Left lung (tissue), 14 donors: ENCODE data around the gene OMP. TPM values are rescaled to one million over a fixed set of nuclear protein-coding genes. Genes with fewer than 3 reads are reported as not detected.

Experiments
- ATAC-seq: fragments of 200-7000 bp; cut with Tn5 transposase; one replicate; pipeline ENCODE4 v1.9.1; 2020; ENCODE audit warnings: moderate library complexity
- DNase-seq, 4 donors: peaks; one replicate each; pipeline ENCODE4 v3.0.0-alpha.2; 2013 to 2020
- H3K27ac ChIP-seq, 2 donors: fragments of 200-600 bp; sonication (generic) in 1 of 2; one replicate each; pipeline versions ENCODE4 v1.5.0 to v1.8.0; 2020 to 2021
- H3K27me3 ChIP-seq, 2 donors: fragments of 200-600 bp; sonication (generic) in 1 of 2; one replicate each; pipeline versions ENCODE4 v1.5.0 to v1.8.0; 2020 to 2021
- H3K36me3 ChIP-seq, 2 donors: fragments of 200-600 bp; sonication (generic) in 1 of 2; one replicate each; pipeline versions ENCODE4 v1.5.0 to v1.8.0; 2020 to 2021
- H3K4me1 ChIP-seq, 2 donors: fragments of 200-600 bp; one replicate each; pipeline ENCODE4 v1.8.0; 2021
- H3K4me3 ChIP-seq, 2 donors: fragments of 200-600 bp; sonication (generic) in 1 of 2; one replicate each; pipeline versions ENCODE4 v1.5.0 to v1.8.0; 2020 to 2021; ENCODE audit warnings: mild to moderate bottlenecking in 1 of 2
- H3K9me3 ChIP-seq, 2 donors: fragments of 200-600 bp; sonication (generic) in 1 of 2; one replicate each; pipeline versions ENCODE4 v1.5.0 to v1.8.0; 2020 to 2021
- intact Hi-C, 2 donors: fragments of 100-400 bp; cut with DNase I; formaldehyde crosslinking; loops; one replicate each; pipeline versions ENCODE4 v1.11.2 to v1.14.2; 2022
- long read RNA-seq, 12 donors: library from polyadenylated mRNA in 2 of 12; unstranded in 2 of 12; transcript quantifications; one replicate each; pipeline ENCODE4 v2.0.0 and lab custom pipeline, GENCODE V29; 2019 to 2026
- polyA plus RNA-seq, 6 donors: library from polyadenylated mRNA; unstranded; fragments of 120-200 nt; gene quantifications; one replicate each; pipeline ENCODE4 v1.2.1, GENCODE V29; 2013; ENCODE audit not compliant: insufficient read length in 6 of 6
- total RNA-seq, 2 donors: library from RNA; stranded (reverse); fragmentation: NEBNext Ultra II Directional; extraction: Animal tissue kit (Norgen Biotek cat#: 25700); gene quantifications; one replicate each; pipeline ENCODE4 v1.2.1, GENCODE V29; 2021
- TF ChIP-seq, protein P1 (sequence below), 2 donors: fragments of 200-600 bp; sonication (generic) in 1 of 2; IDR thresholded peaks; one replicate each; pipeline versions ENCODE4 v1.5.0 to v1.8.0; 2021; ENCODE audit warnings: antibody characterized with exemption in 2 of 2
- donor health status: DM: no; HTN: yes; CAD: no.
- donor health status: DM: no; HTN: no; CAD: no.

Gene OMP, protein sequence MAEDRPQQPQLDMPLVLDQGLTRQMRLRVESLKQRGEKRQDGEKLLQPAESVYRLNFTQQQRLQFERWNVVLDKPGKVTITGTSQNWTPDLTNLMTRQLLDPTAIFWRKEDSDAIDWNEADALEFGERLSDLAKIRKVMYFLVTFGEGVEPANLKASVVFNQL
- not detected for total RNA-seq
- under 1 TPM in 4 of 6 donors, not detected in 2; 0.34 to 0.46 (median 0.40) TPM for polyA plus RNA-seq
- long read RNA-seq, donor 1 = 0 reads
- long read RNA-seq, donor 2 = 0 reads
- long read RNA-seq, donor 3 = 0 reads
- long read RNA-seq, donor 4 = 0 reads
- long read RNA-seq, donor 5 = 0 reads
- long read RNA-seq, donor 6 = 0 reads
- long read RNA-seq, donor 7 = 0 reads
- long read RNA-seq, donor 8 = 0 reads
- long read RNA-seq, donor 9 = 0 reads
- long read RNA-seq, donor 10 = 0 reads
- long read RNA-seq, donor 11 = 0 reads
- long read RNA-seq, donor 12 = 0 reads

DNA sequence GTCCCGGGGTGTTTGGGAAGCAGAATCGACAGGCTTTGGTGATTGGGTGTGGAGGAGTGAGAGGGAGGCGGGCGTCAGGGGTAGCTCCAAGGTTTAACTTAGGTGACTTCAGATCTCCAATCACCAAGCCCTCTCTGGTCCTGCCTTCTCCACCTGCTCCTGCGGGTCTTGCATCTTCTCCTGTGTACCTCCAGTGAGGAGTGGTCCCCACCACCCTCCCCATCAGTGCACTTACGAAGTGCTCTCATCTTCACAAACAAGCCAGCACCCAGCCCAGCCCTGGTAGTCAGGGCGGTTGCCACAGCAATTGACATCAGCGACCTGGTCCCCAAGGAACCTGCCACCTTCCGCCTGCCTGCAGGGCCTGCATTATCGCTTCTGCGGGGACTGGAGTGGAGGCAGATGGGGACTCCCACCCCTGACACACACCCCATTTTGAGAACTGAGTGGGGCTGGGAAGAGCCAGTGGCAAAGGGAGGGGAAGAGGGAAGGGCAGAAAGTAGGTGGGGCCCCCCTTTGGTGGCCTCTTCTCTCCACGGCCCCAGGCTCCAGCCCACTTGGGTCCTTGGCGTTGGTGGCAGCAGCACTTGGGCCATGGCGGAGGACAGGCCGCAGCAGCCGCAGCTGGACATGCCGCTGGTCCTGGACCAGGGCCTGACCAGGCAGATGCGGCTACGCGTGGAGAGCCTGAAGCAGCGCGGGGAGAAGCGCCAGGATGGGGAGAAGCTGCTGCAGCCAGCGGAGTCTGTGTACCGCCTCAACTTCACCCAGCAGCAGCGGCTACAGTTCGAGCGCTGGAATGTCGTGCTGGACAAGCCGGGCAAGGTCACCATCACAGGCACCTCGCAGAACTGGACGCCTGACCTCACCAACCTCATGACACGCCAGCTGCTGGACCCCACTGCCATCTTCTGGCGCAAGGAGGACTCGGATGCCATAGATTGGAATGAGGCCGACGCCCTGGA is at the start of gene OMP:
Gene OMP, plus strand, starts transcription at position 595 of the 965 bp plus-strand sequence. Its CDS starts 0 bp downstream, at position 595.
- Histone ChIP-seq H3K27ac (no peak within 1 kb of the TSS), H3K4me1 (no peaks in the 10 kb centered on the region), H3K36me3 (no peaks in the 10 kb centered on the region), H3K27me3 (no peaks in the 10 kb centered on the region), H3K4me3 (no peak within 1 kb of the TSS), H3K9me3 (no peaks in the 10 kb centered on the region)
- TF ChIP-seq, protein P1, sequence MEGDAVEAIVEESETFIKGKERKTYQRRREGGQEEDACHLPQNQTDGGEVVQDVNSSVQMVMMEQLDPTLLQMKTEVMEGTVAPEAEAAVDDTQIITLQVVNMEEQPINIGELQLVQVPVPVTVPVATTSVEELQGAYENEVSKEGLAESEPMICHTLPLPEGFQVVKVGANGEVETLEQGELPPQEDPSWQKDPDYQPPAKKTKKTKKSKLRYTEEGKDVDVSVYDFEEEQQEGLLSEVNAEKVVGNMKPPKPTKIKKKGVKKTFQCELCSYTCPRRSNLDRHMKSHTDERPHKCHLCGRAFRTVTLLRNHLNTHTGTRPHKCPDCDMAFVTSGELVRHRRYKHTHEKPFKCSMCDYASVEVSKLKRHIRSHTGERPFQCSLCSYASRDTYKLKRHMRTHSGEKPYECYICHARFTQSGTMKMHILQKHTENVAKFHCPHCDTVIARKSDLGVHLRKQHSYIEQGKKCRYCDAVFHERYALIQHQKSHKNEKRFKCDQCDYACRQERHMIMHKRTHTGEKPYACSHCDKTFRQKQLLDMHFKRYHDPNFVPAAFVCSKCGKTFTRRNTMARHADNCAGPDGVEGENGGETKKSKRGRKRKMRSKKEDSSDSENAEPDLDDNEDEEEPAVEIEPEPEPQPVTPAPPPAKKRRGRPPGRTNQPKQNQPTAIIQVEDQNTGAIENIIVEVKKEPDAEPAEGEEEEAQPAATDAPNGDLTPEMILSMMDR (IDR thresholded peaks at IDR 0.05) = no peak
- no peak for ATAC-seq
- peak in 1 of 4 donors; percentile 74 for DNase-seq
- intact Hi-C loops = no loop called here

DNA sequence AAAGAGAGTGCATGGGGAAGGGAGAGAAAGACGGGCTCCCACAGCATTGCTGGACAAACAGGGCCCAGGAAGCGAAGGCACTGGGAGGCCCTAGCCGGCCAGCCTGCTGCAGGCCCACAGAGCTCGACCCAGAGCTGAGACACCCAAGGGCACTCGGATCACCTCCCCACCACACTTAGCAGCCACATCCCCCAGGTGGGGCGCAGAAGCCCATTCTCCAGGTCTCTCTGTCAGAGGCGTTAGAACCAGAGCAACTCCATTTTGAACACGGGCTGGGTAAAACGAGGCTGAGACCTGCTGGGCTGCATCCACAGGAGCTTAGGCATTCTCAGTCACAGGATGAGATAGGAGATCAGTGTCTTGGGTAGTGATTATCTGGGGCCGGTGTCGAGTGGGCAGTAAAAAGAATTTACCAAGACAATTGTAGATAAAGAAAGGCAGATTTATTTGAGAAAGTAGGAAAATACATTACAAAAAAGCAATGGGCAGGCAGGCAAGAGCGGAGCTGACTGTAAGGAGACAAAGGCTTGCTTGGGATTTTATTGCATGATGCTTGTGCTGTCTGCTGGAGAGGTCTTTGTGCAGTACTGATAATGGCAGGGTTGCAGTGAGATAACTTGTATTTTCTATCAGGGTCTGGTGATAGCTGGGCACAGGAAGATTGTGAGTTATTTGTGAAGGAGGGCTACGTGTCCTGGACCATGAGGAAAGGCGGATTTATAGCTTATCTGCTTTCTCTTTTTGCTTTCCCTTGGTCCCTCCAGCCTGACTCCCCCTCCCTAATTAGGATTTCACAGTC is 49.2 kb upstream of the OMP start:
- no peaks in the 10 kb centered on the region for H3K4me1 ChIP-seq

DNA sequence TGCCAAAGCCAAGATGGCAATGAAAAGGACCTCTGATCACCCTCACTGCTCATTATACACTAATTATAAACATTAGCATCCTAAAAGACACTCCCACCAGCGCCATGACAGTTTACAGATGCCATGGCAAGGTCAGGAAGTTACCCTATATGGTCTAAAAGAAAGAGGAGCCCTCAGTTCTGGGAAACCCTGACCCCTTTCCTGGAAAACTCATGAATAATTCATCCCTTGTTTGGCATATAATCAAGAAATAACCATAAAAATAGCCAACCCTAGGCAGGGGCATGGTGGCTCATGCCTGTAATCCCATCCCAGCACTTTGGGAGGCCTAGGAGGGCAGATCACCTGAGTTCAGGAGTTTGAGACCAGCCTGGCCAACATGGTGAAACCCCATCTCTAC is 48.6 kb upstream of the OMP start:
- Histone ChIP-seq H3K27ac (no peak overlapping the region), H3K9me3 (peaks cover 0 to 19% of the 10 kb centered on the region in 2 donors), H3K36me3 (no peaks in the 10 kb centered on the region), H3K4me3 (no peak overlapping the region), H3K27me3 (no peaks in the 10 kb centered on the region), H3K4me1 (no peaks in the 10 kb centered on the region)
- TF ChIP-seq, protein P1 (IDR thresholded peaks at IDR 0.05) = no peak
- ATAC-seq (no peak), DNase-seq (no peak)
- intact Hi-C loops = no loop called here

More for the DNA sequence above, 49.2 kb upstream of the OMP start:
- TF ChIP-seq, protein P1 (IDR thresholded peaks at IDR 0.05) = no peak
- ATAC-seq (no peak), DNase-seq (no peak)
- H3K4me3 ChIP-seq = no peak overlapping the region
- no peaks in the 10 kb centered on the region for H3K27me3 ChIP-seq
- H3K36me3 ChIP-seq = no peaks in the 10 kb centered on the region
- H3K27ac ChIP-seq = no peak overlapping the region
- peaks cover 0 to 19% of the 10 kb centered on the region in 2 donors for H3K9me3 ChIP-seq
- intact Hi-C loops = no loop called here

DNA sequence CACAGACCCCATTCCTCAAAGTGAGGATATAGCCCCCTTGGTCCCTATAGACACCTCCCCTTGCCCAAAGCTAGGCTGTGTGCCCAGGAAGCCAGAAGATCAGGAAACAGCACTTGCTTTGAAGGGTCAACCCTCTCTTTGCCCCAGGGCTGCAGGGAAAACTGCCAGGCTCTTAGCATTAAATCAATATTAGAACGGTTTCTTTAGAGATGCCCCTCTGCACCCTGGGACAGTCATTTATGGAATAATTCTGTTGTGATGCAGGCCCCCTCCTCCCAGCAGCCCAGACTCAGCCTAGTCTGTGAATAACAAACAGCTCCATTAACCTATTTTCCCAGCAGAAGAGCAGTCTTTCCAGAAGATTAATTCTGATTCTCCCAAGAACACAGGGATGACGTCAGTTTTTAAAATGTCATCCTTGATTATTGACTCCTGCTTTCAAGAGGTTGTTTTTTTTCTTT is 47.5 kb upstream of the OMP start:
- no peak overlapping the region for H3K27ac ChIP-seq
- H3K4me1 ChIP-seq = no peaks in the 10 kb centered on the region
- ATAC-seq (no peak), DNase-seq (peak in 1 of 4 donors; percentile 35)
- no peak overlapping the region for H3K4me3 ChIP-seq
- no peaks in the 10 kb centered on the region for H3K36me3 ChIP-seq
- peaks cover 0 to 19% of the 10 kb centered on the region in 2 donors for H3K9me3 ChIP-seq
- intact Hi-C loops = no loop called here
- TF ChIP-seq, protein P1 (IDR thresholded peaks at IDR 0.05) = no peak
- H3K27me3 ChIP-seq = no peaks in the 10 kb centered on the region
